PC-9 (cell line): ENCODE measurements around the gene IMP4. TPM values are rescaled to one million over a fixed set of nuclear protein-coding genes. Genes with fewer than 3 reads are reported as not detected.

Experiments used
- BruUV-seq: library from RNA; stranded (reverse); fragments of 400-500 nt; replicated peaks from 2 replicates; lab custom pipeline; 2021; lab: Mats Ljungman, UMichigan
- CTCF ChIA-PET: fragments of 300-600 bp; sonication (Branson Sonifier 250); formaldehyde crosslinking; loops from one replicate; lab custom pipeline; 2022; ENCODE audit warnings: antibody characterized with exemption; lab: Charles Lee
- POLR2A ChIA-PET: fragments of 300-600 bp; sonication (Branson Sonifier 250); formaldehyde crosslinking; loops from one replicate; lab custom pipeline; 2022; ENCODE audit warnings: antibody characterized with exemption; ENCODE audit not compliant: unreplicated experiment; lab: Charles Lee
- DNase-seq, 2 experiments: peaks; one replicate each; pipeline versions ENCODE4 v3.0.0 to v3.0.0-alpha.2; 2015 to 2022; ENCODE audit warnings: mixed read lengths in 1 of 2
- H2AFZ ChIP-seq: fragments of 200-600 bp; sonication (generic); 2 replicates; pipeline ENCODE4 v1.8.1; 2017; ENCODE audit warnings: antibody characterized with exemption
- H3F3A ChIP-seq: fragments of 200-600 bp; sonication (generic); 2 replicates; pipeline ENCODE4 v1.8.1; 2017; ENCODE audit warnings: antibody characterized with exemption, mild to moderate bottlenecking, low read depth; ENCODE audit not compliant: insufficient read depth
- H3K27ac ChIP-seq: fragments of 200-600 bp; sonication (generic); 2 replicates; pipeline ENCODE4 v1.6.1; 2016; ENCODE audit warnings: mixed run types
- H3K27me3 ChIP-seq: fragments of 200-600 bp; sonication (generic); 2 replicates; pipeline ENCODE4 v1.6.1; 2016; ENCODE audit warnings: low read depth, mixed run types; ENCODE audit not compliant: insufficient read depth
- H3K36me3 ChIP-seq: fragments of 200-600 bp; sonication (generic); 2 replicates; pipeline ENCODE4 v1.6.1; 2016; ENCODE audit warnings: low read depth, mixed run types
- H3K4me1 ChIP-seq: fragments of 200-600 bp; sonication (generic); replicated peaks from 2 replicates; pipeline ENCODE4 v1.6.1; 2016; ENCODE audit warnings: mixed run types; ENCODE audit not compliant: insufficient read depth
- H3K4me2 ChIP-seq: fragments of 200-600 bp; sonication (generic); 2 replicates; pipeline ENCODE4 v1.6.1; 2017; ENCODE audit warnings: mixed run types
- H3K4me3 ChIP-seq: fragments of 200-600 bp; sonication (generic); 2 replicates; pipeline ENCODE4 v1.6.1; 2016; ENCODE audit warnings: mixed run types
- H3K79me2 ChIP-seq: fragments of 200-600 bp; sonication (generic); 2 replicates; pipeline ENCODE4 v1.6.1; 2017; ENCODE audit warnings: low read depth, mixed run types
- H3K9me2 ChIP-seq: fragments of 200-600 bp; sonication (generic); 2 replicates; pipeline ENCODE4 v1.8.1; 2017; ENCODE audit warnings: mild to moderate bottlenecking; ENCODE audit not compliant: insufficient read depth
- H3K9me3 ChIP-seq: fragments of 200-600 bp; sonication (generic); 2 replicates; pipeline ENCODE4 v1.8.1; 2016; ENCODE audit warnings: low read depth; ENCODE audit not compliant: insufficient read depth
- H4K20me1 ChIP-seq: fragments of 200-600 bp; sonication (generic); 2 replicates; pipeline ENCODE4 v1.8.1; 2017; ENCODE audit not compliant: insufficient read depth
- CTCF ChIP-seq: fragments of 200-600 bp; sonication (generic); conservative IDR thresholded peaks from 2 replicates; pipeline ENCODE4 v1.6.1; 2017; ENCODE audit warnings: mixed run types, antibody characterized with exemption, mild to moderate bottlenecking, moderate library complexity
- EZH2 ChIP-seq: fragments of 200-600 bp; sonication (generic); IDR thresholded peaks from 2 replicates; pipeline ENCODE4 v1.8.0; 2017; ENCODE audit warnings: antibody characterized with exemption, low read depth
- intact Hi-C: fragments of 100-400 bp; cut with micrococcal nuclease; formaldehyde crosslinking; loops from one replicate; pipeline ENCODE4 v1.10.0; 2022; ENCODE audit not compliant: unreplicated experiment
- total RNA-seq: library from RNA; stranded (reverse); gene quantifications from 2 replicates; pipeline ENCODE4 v1.2.3, GENCODE V29; 2021

IMP4 gene
- total RNA-seq, 1 experiment from 2014 or later, result 76.8 TPM

GRCh38 chr2:130334026-130334425 is 8.7 kb upstream of the IMP4 start:
- no peak for DNase-seq
- CTCF ChIA-PET, result no interaction called here
- Histone ChIP-seq H3K79me2 (no peaks in the 10 kb centered on the region), H3K4me2 (no peak overlapping the region), H3K9me3 (no peaks in the 10 kb centered on the region), H3F3A (peaks cover 11% of the 10 kb centered on the region; the same call in 1 of the 2 replicates), H3K4me3 (no peak overlapping the region), H3K27me3 (peaks cover 21% of the 10 kb centered on the region), H3K9me2 (no peaks in the 10 kb centered on the region), H2AFZ (no peak overlapping the region), H3K36me3 (no peaks in the 10 kb centered on the region), H3K27ac (no peak overlapping the region), H4K20me1 (no peaks in the 10 kb centered on the region), H3K4me1 (peaks cover 13% of the 10 kb centered on the region)
- intact Hi-C loops, result no loop called here
- no peak for TF ChIP-seq CTCF
- TF ChIP-seq EZH2, result no peak
- BruUV-seq, result no TSS peak
- POLR2A ChIA-PET, result no interaction called here

DNA sequence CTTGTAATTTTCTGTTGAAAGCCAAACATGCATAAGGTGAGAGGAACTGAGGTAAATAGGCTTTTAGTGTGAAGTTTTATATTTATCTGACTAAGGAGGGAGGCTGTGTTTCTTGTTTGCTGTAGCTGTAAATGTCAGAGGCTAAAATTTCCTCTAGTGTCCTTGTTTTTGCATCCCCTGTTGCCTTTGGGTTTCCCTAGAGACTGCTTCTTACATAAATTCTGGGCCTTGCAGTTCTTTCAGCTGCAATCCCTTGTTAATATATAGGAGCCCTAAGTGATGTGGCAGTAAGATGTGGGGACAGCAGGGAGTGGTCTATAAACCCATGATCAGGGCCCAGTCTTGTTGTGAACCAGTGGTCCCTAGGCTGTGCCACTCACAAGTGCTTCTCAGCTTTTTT is 7.5 kb upstream of the IMP4 start:
- Histone ChIP-seq H4K20me1 (no peaks in the 10 kb centered on the region), H3K4me2 (no peak overlapping the region), H3K4me3 (no peak overlapping the region), H3K9me3 (no peaks in the 10 kb centered on the region), H3K79me2 (no peaks in the 10 kb centered on the region), H3K4me1 (peaks cover 13% of the 10 kb centered on the region), H2AFZ (no peak overlapping the region), H3K27ac (no peak overlapping the region), H3K9me2 (no peaks in the 10 kb centered on the region), H3F3A (peaks cover 11% of the 10 kb centered on the region; the same call in 1 of the 2 replicates), H3K27me3 (peaks cover 9% of the 10 kb centered on the region; the same call in 1 of the 2 replicates), H3K36me3 (no peaks in the 10 kb centered on the region)
- ChIA-PET CTCF (no interaction called here), POLR2A (no interaction called here)
- intact Hi-C loops, result no loop called here
- DNase-seq, result no peak
- TF ChIP-seq CTCF (no peak), EZH2 (no peak)
- BruUV-seq, result no TSS peak

DNA sequence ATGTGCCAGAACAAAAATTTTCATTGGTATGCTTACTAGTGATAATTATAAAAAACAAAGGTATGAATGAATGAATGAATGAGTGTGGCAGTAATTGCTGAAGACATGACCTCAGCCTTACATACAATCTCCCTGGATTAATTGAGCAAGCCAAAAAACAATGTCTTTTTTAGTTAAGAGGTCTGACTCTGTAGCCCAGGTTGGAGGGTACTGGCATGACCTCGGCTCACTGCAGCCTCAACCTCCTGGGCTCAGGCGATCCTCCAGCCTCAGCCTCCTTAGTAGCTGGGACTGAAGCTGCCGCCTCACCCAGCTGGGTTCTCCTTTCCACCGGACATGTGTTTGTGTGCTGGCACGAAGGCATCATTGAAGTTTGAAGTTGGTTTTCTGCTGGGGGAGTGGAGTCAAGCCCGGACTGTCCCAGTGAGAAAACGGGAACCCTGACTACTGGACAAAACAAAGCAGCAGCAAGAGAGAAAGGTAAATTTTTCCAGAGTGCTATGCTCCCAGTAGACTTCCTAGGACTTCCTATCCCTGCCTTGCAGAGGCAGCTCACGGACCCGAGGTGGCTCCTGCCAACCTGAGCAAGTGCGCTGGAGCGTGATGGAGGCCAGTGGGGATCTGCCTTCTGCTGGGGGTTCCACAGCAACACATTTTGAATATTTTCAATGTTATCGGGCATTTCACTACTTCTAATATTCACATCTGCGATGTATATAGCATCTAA is 6.4 kb upstream of the IMP4 start:
- peak overlapping the region; percentile 81 for H3K4me2 ChIP-seq
- ChIA-PET POLR2A (no interaction called here), CTCF (no interaction called here)
- H4K20me1 ChIP-seq, result no peaks in the 10 kb centered on the region
- H3K4me3 ChIP-seq, result peak overlapping the region; percentile 64; the same call in 1 of the 2 replicates
- intact Hi-C loops, result loop anchor here (2.0 kb wide), 1 partner anchor 84 kb away; no protein-coding TSS in a partner anchor
- no TSS peak for BruUV-seq
- H3F3A ChIP-seq, result peaks cover 11% of the 10 kb centered on the region; the same call in 1 of the 2 replicates
- H3K9me2 ChIP-seq, result no peaks in the 10 kb centered on the region
- TF ChIP-seq CTCF, result no peak
- TF ChIP-seq EZH2, result no peak
- no peaks in the 10 kb centered on the region for H3K36me3 ChIP-seq
- H3K4me1 ChIP-seq, result peaks cover 18% of the 10 kb centered on the region
- no peaks in the 10 kb centered on the region for H3K9me3 ChIP-seq
- no peaks in the 10 kb centered on the region for H3K79me2 ChIP-seq
- H3K27me3 ChIP-seq, result 0 out of 2 replicates have a peak, but pooled peaks cover under 1% of the 10 kb centered on the region
- H2AFZ ChIP-seq, result no peak overlapping the region
- no peak overlapping the region for H3K27ac ChIP-seq
- no peak for DNase-seq
